B cell (primary cell): Measurements from ENCODE around the gene CD79A.

Experiments
- EZH2 ChIP-seq: IDR thresholded peaks from 2 replicates; pipeline ENCODE4 v1.6.1; 2012; ENCODE audit warnings: borderline replicate concordance, low read depth, mild to moderate bottlenecking, moderate library complexity, low read length; ENCODE audit not compliant: insufficient read depth, poor library complexity, severe bottlenecking
- TF ChIP-seq, protein P1 (sequence below): fragments of 200-600 bp; IDR thresholded peaks from one replicate; pipeline ENCODE4 v1.8.0; 2022; ENCODE audit warnings: antibody characterized with exemption, mild to moderate bottlenecking

DNA sequence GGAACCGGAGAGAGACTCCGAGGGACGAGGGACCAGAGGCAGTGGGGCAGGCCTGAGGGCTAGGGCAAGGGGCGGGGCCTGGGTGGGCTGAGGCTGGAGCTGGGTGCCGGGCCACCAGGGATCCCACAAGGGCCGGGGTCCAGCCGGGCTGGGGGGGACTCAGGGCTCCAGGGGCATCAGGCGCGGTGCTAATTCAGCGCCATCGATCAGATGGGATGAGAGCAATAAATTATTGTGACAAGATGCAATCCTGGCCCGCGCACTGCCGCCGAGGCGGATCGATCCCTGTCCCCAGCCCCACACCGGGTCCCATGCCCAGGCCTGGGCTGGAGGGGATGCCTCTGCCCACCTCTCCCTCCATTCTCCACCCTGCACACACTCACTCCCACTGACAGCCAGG, 45.5 kb downstream of the CD79A start:
- TF ChIP-seq, protein P1, sequence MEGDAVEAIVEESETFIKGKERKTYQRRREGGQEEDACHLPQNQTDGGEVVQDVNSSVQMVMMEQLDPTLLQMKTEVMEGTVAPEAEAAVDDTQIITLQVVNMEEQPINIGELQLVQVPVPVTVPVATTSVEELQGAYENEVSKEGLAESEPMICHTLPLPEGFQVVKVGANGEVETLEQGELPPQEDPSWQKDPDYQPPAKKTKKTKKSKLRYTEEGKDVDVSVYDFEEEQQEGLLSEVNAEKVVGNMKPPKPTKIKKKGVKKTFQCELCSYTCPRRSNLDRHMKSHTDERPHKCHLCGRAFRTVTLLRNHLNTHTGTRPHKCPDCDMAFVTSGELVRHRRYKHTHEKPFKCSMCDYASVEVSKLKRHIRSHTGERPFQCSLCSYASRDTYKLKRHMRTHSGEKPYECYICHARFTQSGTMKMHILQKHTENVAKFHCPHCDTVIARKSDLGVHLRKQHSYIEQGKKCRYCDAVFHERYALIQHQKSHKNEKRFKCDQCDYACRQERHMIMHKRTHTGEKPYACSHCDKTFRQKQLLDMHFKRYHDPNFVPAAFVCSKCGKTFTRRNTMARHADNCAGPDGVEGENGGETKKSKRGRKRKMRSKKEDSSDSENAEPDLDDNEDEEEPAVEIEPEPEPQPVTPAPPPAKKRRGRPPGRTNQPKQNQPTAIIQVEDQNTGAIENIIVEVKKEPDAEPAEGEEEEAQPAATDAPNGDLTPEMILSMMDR: no peak
- TF ChIP-seq EZH2: no peak
